ENCODE measurements around the gene SRSF11. TPM values are rescaled to one million over a fixed set of nuclear protein-coding genes. Genes with fewer than 3 reads are reported as not detected.

The SRSF11 gene
- total RNA-seq, 1 experiment from 2014 or later = 145 TPM

DNA sequence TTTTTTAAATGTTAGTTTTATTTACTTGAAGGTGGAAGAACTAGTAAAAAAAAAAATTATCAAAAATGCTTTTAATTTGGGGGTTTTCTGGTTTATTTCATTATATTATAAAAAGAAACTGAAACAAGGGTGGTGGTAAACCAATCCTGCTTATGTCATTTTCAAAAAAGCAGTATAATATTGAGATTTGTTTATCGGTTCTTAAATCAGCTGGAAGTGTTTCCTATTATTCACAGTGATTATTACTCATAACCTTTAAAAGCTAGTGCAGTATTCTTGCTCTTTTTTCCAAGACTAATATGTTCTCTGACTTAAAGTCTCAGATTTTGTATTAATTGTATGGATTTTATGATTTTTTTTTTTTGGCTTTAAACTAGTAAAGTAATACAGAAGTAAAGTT lies 10.4 kb upstream of the SRSF11 start:
- DNase-seq (ENCODE audit: low read depth, low spot score) = no peak
- no peak for ATAC-seq
- no peaks in the 10 kb centered on the region for H3K27me3 ChIP-seq (ENCODE audit: control insufficient read depth, insufficient read depth, low read length)
- peaks cover 4% of the 10 kb centered on the region for H3K36me3 ChIP-seq (ENCODE audit: control insufficient read depth, insufficient read depth, low read length)
- no peak for TF ChIP-seq TCF7L2 (IDR thresholded peaks at IDR 0.05; ENCODE audit: low read depth, low read length)
- no peak for TF ChIP-seq SIN3A (IDR thresholded peaks at IDR 0.05; ENCODE audit: borderline replicate concordance, insufficient read depth, low read depth, low read length)
- TF ChIP-seq, protein P1, sequence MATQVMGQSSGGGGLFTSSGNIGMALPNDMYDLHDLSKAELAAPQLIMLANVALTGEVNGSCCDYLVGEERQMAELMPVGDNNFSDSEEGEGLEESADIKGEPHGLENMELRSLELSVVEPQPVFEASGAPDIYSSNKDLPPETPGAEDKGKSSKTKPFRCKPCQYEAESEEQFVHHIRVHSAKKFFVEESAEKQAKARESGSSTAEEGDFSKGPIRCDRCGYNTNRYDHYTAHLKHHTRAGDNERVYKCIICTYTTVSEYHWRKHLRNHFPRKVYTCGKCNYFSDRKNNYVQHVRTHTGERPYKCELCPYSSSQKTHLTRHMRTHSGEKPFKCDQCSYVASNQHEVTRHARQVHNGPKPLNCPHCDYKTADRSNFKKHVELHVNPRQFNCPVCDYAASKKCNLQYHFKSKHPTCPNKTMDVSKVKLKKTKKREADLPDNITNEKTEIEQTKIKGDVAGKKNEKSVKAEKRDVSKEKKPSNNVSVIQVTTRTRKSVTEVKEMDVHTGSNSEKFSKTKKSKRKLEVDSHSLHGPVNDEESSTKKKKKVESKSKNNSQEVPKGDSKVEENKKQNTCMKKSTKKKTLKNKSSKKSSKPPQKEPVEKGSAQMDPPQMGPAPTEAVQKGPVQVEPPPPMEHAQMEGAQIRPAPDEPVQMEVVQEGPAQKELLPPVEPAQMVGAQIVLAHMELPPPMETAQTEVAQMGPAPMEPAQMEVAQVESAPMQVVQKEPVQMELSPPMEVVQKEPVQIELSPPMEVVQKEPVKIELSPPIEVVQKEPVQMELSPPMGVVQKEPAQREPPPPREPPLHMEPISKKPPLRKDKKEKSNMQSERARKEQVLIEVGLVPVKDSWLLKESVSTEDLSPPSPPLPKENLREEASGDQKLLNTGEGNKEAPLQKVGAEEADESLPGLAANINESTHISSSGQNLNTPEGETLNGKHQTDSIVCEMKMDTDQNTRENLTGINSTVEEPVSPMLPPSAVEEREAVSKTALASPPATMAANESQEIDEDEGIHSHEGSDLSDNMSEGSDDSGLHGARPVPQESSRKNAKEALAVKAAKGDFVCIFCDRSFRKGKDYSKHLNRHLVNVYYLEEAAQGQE (IDR thresholded peaks at IDR 0.05; ENCODE audit: insufficient read depth in 1 of 2, low read depth in 2 of 2, low read length in 1 of 2) = no peak
- TF ChIP-seq, protein P2, sequence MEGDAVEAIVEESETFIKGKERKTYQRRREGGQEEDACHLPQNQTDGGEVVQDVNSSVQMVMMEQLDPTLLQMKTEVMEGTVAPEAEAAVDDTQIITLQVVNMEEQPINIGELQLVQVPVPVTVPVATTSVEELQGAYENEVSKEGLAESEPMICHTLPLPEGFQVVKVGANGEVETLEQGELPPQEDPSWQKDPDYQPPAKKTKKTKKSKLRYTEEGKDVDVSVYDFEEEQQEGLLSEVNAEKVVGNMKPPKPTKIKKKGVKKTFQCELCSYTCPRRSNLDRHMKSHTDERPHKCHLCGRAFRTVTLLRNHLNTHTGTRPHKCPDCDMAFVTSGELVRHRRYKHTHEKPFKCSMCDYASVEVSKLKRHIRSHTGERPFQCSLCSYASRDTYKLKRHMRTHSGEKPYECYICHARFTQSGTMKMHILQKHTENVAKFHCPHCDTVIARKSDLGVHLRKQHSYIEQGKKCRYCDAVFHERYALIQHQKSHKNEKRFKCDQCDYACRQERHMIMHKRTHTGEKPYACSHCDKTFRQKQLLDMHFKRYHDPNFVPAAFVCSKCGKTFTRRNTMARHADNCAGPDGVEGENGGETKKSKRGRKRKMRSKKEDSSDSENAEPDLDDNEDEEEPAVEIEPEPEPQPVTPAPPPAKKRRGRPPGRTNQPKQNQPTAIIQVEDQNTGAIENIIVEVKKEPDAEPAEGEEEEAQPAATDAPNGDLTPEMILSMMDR (IDR thresholded peaks at IDR 0.05) = no peak
- no peak for TF ChIP-seq POLR2AphosphoS5 (IDR thresholded peaks at IDR 0.05; ENCODE audit: low read depth, low read length)
- no peak overlapping the region for H3K4me3 ChIP-seq (ENCODE audit: low read depth in 2 of 2, low read length in 2 of 2)
- H3K9me3 ChIP-seq (ENCODE audit: control insufficient read depth, insufficient read depth, low read depth, low read length) = no peaks in the 10 kb centered on the region
- H3K4me1 ChIP-seq (ENCODE audit: control insufficient read depth, insufficient read depth, low read length) = no peaks in the 10 kb centered on the region; the same call in 1 of the 2 replicates
- intact Hi-C loops (cut with micrococcal nuclease; ENCODE audit: unreplicated experiment) = no loop called here
- ChIA-PET POLR2A (interaction anchor here (0.7 kb wide), 1 partner anchor 11 kb away, joined by 3 read pairs; the partner anchor contains the start of gene SRSF11), CTCF (no interaction called here)
- no peak overlapping the region for H3K27ac ChIP-seq (ENCODE audit: low read length)
- in situ Hi-C loops (cut with HindIII; ENCODE audit: low pct_unique_long_range_greater_than_20kb, low sequenced_read_pairs) = no loop called here
- BruUV-seq (replicated peaks) = no TSS peak

DNA sequence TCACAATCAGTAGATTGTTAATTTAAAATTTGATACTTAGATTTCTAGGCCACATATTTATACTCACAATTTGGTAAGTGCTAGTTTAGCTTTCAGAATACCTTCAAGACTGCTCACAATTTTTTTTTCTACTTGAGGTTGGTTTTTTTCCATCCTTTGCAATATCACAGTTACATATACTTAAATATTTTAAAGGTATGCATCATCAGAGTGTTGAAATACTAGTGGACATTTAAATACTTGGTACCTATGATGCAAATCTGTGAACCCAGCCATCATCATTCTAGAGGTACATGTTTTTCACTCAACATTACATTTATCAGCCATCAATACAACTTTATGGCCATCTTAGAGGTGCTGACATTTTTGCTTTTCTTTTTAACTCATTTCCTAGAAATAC lies 9.6 kb upstream of the SRSF11 start:
- no peak for ATAC-seq
- H3K36me3 ChIP-seq (ENCODE audit: control insufficient read depth, insufficient read depth, low read length) = no peaks in the 10 kb centered on the region; the same call in 1 of the 2 replicates
- TF ChIP-seq SIN3A (IDR thresholded peaks at IDR 0.05; ENCODE audit: borderline replicate concordance, insufficient read depth, low read depth, low read length) (no peak), POLR2AphosphoS5 (IDR thresholded peaks at IDR 0.05; ENCODE audit: low read depth, low read length) (no peak), TCF7L2 (IDR thresholded peaks at IDR 0.05; ENCODE audit: low read depth, low read length) (no peak)
- TF ChIP-seq, protein P1 (IDR thresholded peaks at IDR 0.05; ENCODE audit: insufficient read depth in 1 of 2, low read depth in 2 of 2, low read length in 1 of 2) = no peak
- TF ChIP-seq, protein P2 (IDR thresholded peaks at IDR 0.05) = no peak
- POLR2A ChIA-PET = no interaction called here
- no peaks in the 10 kb centered on the region for H3K9me3 ChIP-seq (ENCODE audit: control insufficient read depth, insufficient read depth, low read depth, low read length)
- H3K4me1 ChIP-seq (ENCODE audit: control insufficient read depth, insufficient read depth, low read length) = no peaks in the 10 kb centered on the region; the same call in 1 of the 2 replicates
- intact Hi-C loops (cut with micrococcal nuclease; ENCODE audit: unreplicated experiment) = no loop called here
- in situ Hi-C loops (cut with HindIII; ENCODE audit: low pct_unique_long_range_greater_than_20kb, low sequenced_read_pairs) = no loop called here
- no TSS peak for BruUV-seq (replicated peaks)
- no peaks in the 10 kb centered on the region for H3K27me3 ChIP-seq (ENCODE audit: control insufficient read depth, insufficient read depth, low read length)
- H3K27ac ChIP-seq (ENCODE audit: low read length) = no peak overlapping the region
- H3K4me3 ChIP-seq (ENCODE audit: low read depth in 2 of 2, low read length in 2 of 2) = no peak overlapping the region
- CTCF ChIA-PET = no interaction called here
- DNase-seq (ENCODE audit: low read depth, low spot score) = no peak
